HG03135 (cell line): ENCODE results near the gene MORC3.
A peak's percentile ranks its signal among the peaks of the same experiment; 100 is the strongest.
"Not testable (repeated sequence)": the region's sequence is repeated elsewhere in the genome, so short reads cannot be mapped to it uniquely, and the experiment has no call there.

Experiments used
- ATAC-seq: cut with Tn5 transposase; IDR thresholded peaks from one replicate; pipeline ENCODE4 v1.9.1; 2021; ENCODE audit warnings: mild to moderate bottlenecking, moderate library complexity; ENCODE audit not compliant: unreplicated experiment

Gene MORC3

DNA sequence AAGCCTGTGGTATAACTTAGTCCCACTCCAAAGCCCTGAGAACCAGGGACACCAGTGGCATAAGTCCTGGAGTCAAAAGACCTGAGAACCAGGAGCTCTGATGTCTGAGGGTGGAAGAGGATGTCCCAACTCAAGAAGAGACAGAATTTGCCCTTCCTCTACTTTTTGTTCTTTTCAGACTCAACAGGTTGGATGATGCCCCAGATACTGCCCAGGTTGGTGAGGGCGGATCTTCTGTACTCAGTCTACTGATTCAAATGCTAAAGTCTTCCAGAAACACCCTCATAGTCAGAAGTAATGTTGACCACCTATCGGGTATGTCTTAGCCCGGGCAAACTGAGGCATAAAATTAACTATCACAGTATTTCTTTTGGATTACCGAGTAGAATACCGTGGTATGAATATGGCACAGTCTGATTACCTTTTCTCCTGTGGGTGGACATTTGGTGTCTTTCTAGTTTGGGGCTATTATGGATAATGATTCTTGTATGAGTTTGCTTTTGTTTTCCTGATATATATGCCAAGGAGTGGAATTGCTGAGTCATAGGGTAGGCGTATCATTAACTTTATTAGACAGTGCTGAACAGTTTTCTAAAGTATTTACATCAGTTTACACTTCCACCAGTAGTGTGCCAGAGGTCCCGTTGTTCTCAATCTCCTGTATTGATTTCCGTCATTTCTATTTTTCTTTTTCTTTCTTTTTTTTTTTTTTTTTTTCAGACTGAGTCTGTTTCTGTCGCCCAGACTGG, 62.0 kb downstream of the MORC3 start:
- no peak for ATAC-seq

DNA sequence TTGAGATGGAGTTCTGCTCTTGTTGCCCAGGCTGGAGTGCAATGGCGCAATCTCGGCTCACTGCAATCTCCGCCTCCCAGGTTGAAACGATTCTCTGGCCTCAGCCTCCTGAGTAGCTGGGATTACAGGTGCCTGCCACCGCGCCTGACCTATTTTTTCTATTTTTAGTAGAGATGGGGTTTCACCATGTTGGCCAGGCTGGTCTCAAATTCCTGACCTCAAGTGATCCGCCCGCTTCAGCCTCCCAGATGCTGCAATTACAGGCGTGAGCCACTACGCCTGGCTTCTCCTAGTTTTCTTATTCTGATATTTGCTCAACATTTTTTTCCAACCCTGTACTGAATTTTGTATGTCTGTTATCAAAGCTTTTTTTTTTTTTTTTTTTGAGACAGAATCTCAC, 62.7 kb downstream of the MORC3 start:
- ATAC-seq = not testable (repeated sequence)

DNA sequence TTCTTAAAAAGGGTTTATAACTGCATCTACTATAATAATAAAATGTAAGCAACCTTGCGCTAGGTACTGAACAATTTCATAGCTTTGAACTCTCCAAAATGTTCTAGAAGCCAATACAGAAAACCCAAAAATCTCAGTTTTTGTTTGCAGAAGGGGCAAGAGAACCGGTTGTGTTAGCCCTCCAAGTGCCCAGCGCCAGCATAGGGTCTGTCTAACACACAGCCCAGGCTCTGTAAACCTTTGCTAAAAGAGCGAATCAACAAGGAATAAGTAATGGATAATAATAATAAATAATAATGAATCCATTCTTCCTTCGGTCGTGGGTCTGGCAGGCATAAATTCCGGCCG, 64.9 kb downstream of the MORC3 start:
- ATAC-seq = peak; percentile 13

DNA sequence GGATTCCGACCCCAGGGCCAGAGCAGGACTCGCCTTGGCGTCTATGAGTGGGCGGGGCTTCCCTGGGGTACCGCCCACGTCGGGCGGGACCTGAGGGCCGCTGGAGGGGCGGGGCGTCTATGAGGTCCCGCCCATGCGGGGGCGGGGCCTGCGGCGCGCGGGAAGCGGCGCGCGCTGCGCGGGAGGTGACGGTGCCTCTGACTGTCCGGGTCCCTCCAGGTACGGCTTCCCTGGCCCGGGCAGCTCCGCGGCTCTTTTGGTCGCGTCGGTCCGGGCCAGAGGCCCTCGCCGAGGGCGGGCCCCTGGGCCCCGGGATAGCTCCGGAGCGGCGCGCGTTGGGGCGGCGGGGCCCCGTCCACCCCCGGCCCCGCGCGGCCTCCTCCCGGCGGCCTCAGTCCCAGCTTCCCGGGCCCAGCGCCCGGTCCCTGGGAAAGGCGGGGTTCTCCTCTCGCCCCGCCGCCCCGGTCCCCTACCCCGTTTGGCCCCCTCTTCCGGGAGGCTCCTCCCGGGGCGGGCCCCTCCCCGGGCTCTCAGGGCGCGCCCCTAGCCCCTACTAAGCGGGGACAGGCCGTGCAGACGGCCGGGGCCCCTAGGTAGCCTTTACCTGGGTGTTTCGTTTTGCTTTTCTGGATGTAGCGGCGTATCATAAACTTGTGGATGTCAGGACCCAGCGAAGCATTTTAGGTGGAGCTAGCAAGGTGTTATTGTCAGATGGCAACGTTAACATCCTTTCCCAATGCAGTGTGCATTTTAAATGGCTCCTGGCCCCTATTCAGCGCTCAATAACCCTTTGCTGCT, 65.4 kb downstream of the MORC3 start, which contains the start of gene CHAF1B:
TSS of gene CHAF1B (plus strand) at position 160 of the 798 bp plus-strand sequence. CDS start 745 bp downstream, outside the sequence.
- ATAC-seq = peak; percentile 92

DNA sequence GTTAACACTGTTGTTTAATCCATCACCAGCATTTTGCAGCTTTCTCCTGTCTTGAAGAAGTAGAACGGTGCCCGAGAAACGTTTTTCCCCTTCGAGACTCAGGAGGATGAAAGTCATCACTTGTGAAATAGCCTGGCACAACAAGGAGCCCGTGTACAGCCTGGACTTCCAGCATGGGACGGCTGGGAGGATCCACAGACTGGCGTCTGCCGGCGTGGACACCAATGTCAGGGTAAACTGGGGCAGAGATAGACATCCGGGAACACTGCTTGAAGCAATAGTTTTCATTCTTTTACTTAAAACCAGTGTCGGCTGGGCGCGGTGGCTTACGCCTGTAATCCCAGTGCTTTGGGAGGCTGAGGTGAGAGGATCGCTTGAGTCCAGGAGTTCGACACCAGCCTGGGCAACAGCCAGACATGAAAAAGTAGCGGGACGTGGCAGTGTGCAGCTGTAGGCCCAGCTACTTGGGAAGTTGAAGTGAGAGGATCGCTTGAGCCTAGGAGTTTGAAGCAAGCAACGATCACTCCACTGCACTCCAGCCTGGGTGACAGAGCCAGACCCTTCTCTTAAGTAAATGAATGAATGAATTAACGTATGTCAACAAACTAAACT, 66.1 kb downstream of the MORC3 start:
- ATAC-seq = no peak

DNA sequence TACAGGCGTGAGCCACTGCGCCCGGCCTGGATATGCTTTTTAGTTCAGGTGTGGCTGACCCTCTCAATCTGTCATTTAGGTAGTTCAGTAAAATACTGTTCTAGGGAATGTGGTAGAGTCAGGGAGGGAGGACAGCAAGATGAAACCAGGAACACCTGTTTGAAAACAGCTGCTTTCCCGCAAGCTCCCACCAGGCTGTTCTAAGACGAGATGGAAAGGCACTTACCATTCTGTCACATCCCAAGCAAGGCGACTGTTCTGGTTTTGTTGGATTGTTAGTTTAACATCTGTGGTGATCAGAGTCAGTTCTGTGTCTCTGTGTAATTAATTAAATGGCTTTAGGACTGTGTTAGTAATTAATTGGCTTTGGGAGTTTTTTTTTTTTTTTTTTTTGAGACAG, 68.1 kb downstream of the MORC3 start:
- no peak for ATAC-seq

DNA sequence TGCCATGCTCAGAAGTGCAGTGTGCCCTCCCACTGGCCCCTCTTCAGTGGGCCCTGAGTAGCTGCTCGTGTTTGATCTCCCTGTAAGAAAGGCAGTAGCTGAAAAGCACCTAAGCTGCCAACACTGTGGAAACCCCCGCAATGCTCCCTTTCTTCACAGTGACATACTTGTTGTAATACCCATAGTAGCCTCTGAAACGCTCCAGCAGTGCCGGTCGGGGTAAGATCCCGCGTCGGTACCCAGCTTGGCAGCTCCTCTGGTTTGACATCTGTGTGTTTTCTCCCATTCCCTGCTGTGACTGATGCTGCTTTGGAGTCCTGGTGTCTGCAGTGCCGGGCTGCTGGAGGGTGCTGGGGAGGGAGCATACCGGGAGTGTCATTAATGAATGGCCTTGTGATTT, 68.8 kb downstream of the MORC3 start:
- no peak for ATAC-seq

DNA sequence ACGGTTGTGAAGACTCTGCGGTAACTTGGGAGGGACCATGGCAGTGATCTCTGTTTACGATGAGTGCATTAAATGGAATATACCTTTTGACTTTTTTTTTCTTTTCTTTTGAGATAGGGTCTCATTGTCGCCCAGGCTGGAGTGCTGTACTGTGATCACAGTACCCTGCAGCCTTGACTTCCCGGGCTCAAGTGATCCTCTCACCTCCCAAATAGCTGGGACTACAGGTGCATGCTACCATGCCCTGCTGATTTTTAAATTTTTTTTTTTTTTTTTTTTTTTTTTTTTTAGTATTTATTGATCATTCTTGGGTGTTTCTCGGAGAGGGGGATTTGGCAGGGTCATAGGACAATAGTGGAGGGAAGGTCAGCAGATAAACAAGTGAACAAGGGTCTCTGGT, 71.7 kb downstream of the MORC3 start:
- not testable (repeated sequence) for ATAC-seq

DNA sequence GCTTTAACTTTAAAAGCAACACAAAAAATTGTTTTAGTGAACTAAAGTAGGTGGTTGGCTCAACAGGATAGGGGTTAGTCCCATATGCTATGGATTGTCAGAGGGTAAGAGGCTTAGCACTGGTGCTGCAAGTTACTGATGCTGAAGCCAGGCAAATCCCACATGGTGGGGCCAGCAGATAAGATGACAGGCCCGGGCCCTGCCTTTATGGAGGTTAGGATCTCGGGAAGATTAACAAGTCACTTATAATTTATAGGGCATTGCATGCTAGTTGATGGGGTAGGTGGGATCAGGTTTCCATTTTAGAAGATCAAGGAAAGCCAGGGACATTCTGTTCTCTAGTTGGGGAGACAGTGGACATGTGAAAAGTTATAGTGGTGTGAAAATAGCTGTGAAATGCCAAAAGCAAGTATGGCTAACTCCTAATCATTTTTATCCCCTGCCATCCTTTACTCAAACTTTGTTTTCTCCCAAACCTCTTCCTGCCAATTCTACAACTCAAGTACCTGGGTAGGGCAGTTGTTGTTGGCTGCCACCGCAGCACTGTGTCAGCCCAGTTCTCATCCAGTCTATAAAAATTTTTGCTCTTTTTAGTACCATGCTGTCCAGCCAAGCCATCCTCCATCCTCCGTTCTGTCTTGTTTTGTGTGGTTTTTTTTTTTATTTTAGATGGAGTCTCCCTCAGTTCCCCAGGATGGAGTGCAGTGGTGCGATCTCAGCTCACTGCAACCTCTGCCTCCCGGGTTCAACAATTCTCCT, 75.5 kb downstream of the MORC3 start:
- ATAC-seq = no peak

DNA sequence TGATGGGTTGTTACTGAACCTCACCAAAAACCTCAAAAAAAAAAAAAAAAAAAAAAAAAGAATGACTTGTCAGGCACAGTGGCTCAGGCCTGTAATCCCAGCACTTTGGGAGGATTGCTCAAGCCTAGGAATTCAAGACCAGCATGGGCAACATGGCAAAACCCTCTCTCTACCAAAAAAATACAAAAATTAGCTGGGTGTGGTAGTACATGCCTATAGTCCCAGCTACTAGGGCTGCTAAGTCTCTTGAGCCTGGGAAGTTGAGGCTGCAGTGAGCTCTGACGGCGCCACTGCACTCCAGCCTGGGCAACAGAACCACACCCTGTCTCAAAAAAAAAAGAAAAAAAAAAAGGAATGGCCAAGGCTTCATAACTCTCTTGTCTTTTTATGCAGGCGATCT, 76.3 kb downstream of the MORC3 start:
- no peak for ATAC-seq

DNA sequence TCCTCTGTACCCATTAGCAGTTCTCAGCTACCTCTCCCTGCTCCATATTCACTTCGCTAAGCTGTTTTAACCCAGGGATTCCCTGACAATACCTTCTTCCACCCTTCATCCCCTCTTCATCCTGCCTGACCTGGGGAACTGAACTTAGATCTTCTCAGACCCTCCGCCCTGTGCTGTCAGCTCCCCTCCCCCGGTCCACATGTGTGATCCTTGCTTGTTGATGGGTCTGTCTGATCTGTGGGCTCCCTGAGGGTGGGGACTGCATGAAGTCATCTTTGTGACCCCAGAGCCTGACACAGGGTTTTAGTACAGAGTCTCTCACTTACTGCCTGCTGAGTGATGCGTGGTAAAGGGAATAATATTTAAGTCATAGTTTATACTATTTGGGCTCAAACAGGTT, 77.0 kb downstream of the MORC3 start:
- ATAC-seq = no peak

DNA sequence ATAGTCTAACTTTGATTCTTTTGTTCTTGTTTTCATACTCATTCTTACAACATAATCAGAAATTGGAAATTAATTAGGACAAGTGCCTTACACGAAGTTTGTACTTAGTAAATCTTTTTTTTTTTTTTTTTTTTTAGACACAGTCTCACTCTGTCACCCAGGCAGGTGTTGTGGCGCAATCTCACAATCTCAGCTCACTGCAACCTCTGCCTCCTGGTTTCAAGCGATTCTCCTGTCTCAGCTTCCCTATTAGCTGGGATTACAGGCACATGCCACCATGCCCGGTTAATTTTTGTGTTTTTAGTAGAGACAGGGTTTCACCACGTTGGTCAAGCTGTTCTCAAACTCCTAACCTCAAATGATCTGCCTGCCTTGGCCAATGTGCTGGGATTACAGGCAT, 77.6 kb downstream of the MORC3 start:
- ATAC-seq = no peak

DNA sequence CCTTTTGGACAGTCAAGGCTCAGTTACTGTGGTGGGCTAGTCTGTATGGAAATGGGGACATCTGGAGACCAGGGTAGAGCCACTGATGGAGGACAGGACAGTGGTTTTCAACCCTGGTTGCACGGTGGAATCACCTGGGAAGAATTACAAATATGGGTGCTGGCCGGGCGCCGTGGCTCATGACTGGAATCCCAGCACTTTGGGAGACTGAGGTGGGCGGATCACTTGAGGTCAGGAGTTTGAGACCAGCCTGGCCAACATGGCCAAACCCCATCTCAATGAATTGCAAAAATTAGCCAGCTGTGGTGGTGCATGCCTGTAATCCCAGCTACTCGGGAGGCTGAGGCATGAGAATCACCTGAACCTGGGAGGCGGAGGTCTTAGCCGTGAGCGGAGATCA, 79.7 kb downstream of the MORC3 start:
- ATAC-seq = not testable (repeated sequence)

DNA sequence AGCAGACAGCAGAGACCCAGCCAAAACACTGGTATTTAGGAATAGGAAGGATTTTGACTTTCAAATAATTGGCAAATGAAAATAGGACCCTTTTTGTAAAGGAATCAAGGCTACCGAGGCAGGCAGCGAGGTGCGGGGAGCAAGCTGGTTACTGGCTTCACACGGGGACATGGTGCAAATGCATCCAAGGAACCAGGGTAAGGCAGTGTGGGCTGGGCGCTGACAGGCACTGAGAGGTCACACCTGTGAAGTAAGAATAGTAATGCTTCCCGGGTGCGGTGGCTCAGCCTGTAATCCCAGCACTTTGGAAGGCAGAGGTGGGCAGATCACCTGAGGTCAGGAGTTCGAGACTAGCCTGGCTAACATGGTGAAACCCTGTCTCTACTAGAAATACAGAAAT, 80.7 kb downstream of the MORC3 start:
- no peak for ATAC-seq

DNA sequence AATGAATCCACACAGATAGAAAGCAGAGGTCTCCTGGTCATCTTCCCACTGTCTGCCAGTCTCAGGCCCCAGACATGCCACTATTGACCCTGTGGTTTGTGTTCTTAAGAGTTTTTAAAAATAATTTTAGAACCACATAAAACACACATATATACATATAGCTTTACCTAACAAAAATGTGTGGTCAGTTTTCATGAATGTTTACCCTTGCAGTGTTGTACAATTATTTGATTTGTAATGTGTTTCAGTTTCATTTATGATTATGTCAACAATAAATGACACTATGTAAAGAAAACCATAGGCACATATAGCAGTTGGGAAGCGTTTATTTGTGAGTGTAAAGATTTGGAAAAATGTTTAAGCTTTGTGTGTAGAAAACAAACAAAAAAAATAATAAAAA, 82.3 kb downstream of the MORC3 start:
- no peak for ATAC-seq

DNA sequence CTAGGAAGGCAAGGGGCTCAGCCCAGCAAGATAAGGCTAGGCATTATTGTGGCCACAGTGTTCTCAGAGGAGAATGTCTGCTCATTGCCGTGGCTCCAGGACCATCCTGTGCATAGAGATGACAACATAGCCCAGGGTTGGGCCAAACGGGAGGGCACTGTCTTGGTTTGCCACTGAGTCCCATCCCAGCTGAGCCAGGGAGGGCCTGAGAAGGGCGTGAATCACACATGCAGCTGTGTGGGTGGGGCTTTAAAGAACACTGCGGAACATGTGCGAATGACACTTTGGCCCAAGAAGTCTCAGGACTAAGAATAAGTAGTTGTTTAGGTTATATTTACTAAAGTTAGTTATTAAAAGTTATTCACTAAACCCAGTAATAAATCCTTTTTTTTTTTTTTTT, 83.7 kb downstream of the MORC3 start:
- ATAC-seq = no peak

DNA sequence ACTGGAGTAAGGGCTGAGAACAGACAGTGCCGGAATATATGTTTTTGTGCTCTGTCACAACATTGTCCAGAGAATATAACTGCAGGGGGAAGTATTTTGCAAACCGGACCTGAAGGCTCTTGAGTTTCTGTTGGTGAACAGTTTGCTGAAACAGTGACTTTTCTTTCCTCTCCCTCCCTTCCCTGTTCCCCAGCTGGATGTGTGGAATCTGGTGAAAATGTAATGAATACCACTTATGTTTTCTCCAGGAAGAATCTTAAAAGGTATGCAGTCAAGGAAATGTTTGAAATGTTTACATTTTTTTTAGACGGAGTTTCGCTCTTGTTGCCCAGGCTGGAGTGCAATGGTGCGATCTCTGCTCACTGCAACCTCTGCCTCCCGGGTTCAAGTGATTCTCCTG, 88.6 kb downstream of the MORC3 start:
- ATAC-seq = no peak

DNA sequence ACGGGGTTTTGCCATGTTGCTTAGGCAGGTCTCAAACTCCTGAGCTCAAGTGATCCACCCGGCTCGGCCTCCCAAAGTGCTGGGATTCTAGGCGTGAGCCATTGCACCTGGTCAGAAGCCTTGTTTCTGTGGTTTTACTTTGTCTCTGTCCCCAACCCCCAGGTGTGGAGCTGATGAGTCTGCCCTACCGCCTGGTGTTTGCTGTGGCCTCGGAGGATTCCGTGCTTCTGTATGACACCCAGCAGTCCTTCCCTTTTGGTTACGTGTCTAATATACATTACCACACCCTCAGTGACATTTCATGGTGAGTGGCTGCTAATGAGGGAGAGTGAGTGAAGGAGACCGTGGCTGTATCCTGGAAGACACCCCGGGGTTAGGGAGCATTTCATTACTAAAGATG, 91.3 kb downstream of the MORC3 start:
- ATAC-seq = no peak

DNA sequence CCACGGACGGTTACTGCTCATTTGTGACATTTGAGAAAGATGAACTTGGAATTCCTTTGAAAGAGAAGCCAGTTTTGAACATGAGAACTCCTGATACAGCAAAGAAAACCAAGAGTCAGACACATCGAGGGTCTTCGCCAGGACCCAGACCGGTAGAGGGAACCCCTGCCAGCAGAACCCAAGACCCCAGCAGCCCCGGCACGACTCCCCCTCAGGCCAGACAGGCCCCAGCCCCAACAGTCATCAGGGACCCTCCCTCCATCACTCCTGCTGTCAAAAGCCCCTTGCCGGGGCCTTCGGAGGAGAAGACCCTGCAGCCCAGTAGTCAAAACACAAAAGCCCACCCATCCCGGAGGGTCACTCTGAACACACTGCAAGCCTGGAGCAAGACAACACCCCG, 92.9 kb downstream of the MORC3 start:
- ATAC-seq = no peak

DNA sequence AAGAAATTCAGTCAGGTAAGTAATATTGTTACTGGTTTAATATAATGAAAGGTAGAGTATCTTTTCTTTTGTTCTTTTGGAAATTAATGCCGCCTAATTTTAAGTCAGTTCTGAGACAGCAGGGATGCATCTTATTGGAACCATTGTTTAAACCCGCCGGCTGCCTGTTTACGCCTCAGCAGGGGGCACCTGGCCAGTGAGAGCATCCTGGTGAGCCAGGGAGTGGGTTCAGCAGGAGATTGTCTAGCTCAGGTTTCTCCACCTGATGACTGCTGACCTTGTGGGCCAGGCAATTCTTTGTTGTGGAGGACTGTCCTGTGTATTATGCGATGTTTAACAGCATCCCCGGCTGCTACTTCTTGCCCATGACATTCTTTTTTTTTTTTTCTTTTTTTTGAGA, 95.4 kb downstream of the MORC3 start:
- no peak for ATAC-seq

DNA sequence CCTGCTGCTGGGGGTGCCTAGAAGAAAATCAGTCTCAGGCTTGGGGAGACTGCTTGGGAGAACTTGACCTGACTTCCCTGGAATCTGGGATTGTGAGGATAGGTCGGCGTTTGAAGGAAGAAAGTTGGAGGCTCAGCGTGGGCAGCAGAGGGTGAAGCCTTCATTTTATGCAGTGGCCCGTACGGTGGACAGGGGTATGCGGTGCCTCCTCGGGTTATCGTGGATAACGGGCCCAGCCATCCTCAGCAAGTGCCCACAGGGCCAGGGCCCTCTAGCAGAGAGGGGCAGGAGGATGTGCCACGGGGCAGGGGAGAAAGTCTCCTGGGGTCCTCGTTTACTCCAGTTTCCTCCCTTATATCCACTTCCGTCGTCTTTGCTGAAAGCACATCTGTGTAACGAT, 99.2 kb downstream of the MORC3 start:
- ATAC-seq = no peak
